HTR-8/SVneo (cell line): ENCODE results near the gene LDLRAD4.
A peak's percentile ranks its signal among the peaks of the same experiment; 100 is the strongest.

Experiments used
- DNase-seq: peaks from one replicate; pipeline ENCODE4 v3.0.0; 2011; ENCODE audit warnings: low spot score, mixed read lengths; ENCODE audit not compliant: insufficient read length
- FAIRE-seq: peaks from 2 replicates; lab custom pipeline; 2011; peaks lifted over from hg19 to GRCh38; lab: Jason Lieb, UNC

The LDLRAD4 gene

GRCh38 chr18:13199169-13199568 is 19.4 kb upstream of the LDLRAD4 start:
- FAIRE-seq (no peak), DNase-seq (no peak)

- no peak for DNase-seq
- no peak for FAIRE-seq
Measured at GRCh38 chr18:13201292-13201691, 17.3 kb upstream of the LDLRAD4 start.

- no peak for FAIRE-seq
- no peak for DNase-seq
Measured at GRCh38 chr18:13202571-13202970, 16.0 kb upstream of the LDLRAD4 start.

- FAIRE-seq: no peak
Measured at GRCh38 chr18:13206301-13206700, 12.3 kb upstream of the LDLRAD4 start.

GRCh38 chr18:13207294-13207693 is 11.3 kb upstream of the LDLRAD4 start:
- DNase-seq: no peak
- FAIRE-seq: no peak

More at GRCh38 chr18:13206301-13206700, 12.3 kb upstream of the LDLRAD4 start:
- no peak for DNase-seq

- no peak for FAIRE-seq
- no peak for DNase-seq
Measured at GRCh38 chr18:13211534-13211933, 7.0 kb upstream of the LDLRAD4 start.

- DNase-seq (no peak), FAIRE-seq (no peak)
Measured at GRCh38 chr18:13213036-13213795, 5.3 kb upstream of the LDLRAD4 start.

- DNase-seq: no peak
- FAIRE-seq: no peak
Measured at GRCh38 chr18:13214609-13215008, 4.0 kb upstream of the LDLRAD4 start.

- DNase-seq (peak; percentile 59), FAIRE-seq (peak; percentile 80)
Measured at GRCh38 chr18:13216092-13216582, 2.4 kb upstream of the LDLRAD4 start.

GRCh38 chr18:13216711-13217465 is 1.7 kb upstream of the LDLRAD4 start:
- no peak for DNase-seq
- no peak for FAIRE-seq

- no peak for DNase-seq
- FAIRE-seq: no peak
Measured at GRCh38 chr18:13217466-13217961, 1.0 kb upstream of the LDLRAD4 start.

- DNase-seq: no peak
Measured at GRCh38 chr18:13217971-13218367, 591 bp upstream of the LDLRAD4 start.

GRCh38 chr18:13218997-13219396 is 437 bp downstream of the LDLRAD4 start:
- FAIRE-seq (no peak), DNase-seq (no peak)

More at GRCh38 chr18:13217971-13218367, 591 bp upstream of the LDLRAD4 start:
- FAIRE-seq: no peak

GRCh38 chr18:13219593-13220159 is 1.1 kb downstream of the LDLRAD4 start:
- DNase-seq (no peak), FAIRE-seq (no peak)

- FAIRE-seq: no peak
- DNase-seq: no peak
Measured at GRCh38 chr18:13220361-13220991, 1.9 kb downstream of the LDLRAD4 start.

- no peak for FAIRE-seq
- no peak for DNase-seq
Measured at GRCh38 chr18:13221869-13222855, 3.6 kb downstream of the LDLRAD4 start.

GRCh38 chr18:13222856-13223281 is 4.3 kb downstream of the LDLRAD4 start:
- no peak for FAIRE-seq
- no peak for DNase-seq

GRCh38 chr18:13223311-13224143 is 5.0 kb downstream of the LDLRAD4 start:
- FAIRE-seq: no peak

More at GRCh38 chr18:13223311-13224143, 5.0 kb downstream of the LDLRAD4 start:
- DNase-seq: no peak
